A549 (cell line): ENCODE measurements around the gene MAP3K1.

Experiments
- ESRRA ChIP-seq: fragments of 150-350 bp; IDR thresholded peaks from 2 replicates; pipeline ENCODE4 v1.6.1; 2014; ENCODE audit warnings: mild to moderate bottlenecking, low read length, borderline replicate concordance
- FOSL2 ChIP-seq, 2 experiments: fragments of 450-650 bp in 1 of 2; fragments of >200 bp in 1 of 2; sonication (Bioruptor Twin) in 1 of 2; formaldehyde crosslinking; IDR thresholded peaks; 2 replicates each; pipeline versions ENCODE4 v1.5.0 to v1.6.1; 2016 to 2020; ENCODE audit warnings: mild to moderate bottlenecking in 1 of 2, moderate library complexity in 1 of 2
- HOXB13 ChIP-seq: fragments of 250-450 bp; sonication (Bioruptor Pico); IDR thresholded peaks from 2 replicates; pipeline ENCODE4 v1.5.0; 2020; ENCODE audit warnings: low read depth, mild to moderate bottlenecking, moderate library complexity
- POLR2AphosphoS2 ChIP-seq: conservative IDR thresholded peaks from 2 replicates; pipeline ENCODE4 v1.6.1; 2012; ENCODE audit warnings: low read length, improper control_type of control experiment, inconsistent platforms
- RAD21 ChIP-seq, 2 experiments: fragments of >200 bp in 1 of 2; sonication (Bioruptor Twin) in 1 of 2; formaldehyde crosslinking in 1 of 2; IDR thresholded peaks in 1 of 2; conservative IDR thresholded peaks in 1 of 2; 2 replicates in 1 of 2; 3 replicates in 1 of 2; pipeline ENCODE4 v1.6.1; 2012 to 2018; ENCODE audit warnings: inconsistent platforms in 1 of 2
- RCOR1 ChIP-seq: fragments of 150-350 bp; IDR thresholded peaks from 2 replicates; pipeline ENCODE4 v1.6.1; 2014; ENCODE audit warnings: antibody characterized with exemption, low read length, low read depth
- SMC3 ChIP-seq: fragments of >200 bp; sonication (Bioruptor Twin); formaldehyde crosslinking; IDR thresholded peaks from 3 replicates; pipeline ENCODE4 v1.6.1; 2018; ENCODE audit warnings: inconsistent platforms
- ZFP36 ChIP-seq: fragments of 450-650 bp; IDR thresholded peaks from 2 replicates; pipeline ENCODE4 v1.6.1; 2014; ENCODE audit warnings: borderline replicate concordance; ENCODE audit not compliant: partially characterized antibody
- ZSCAN20 ChIP-seq: fragments of 250-450 bp; sonication (Bioruptor Pico); IDR thresholded peaks from 2 replicates; pipeline ENCODE4 v1.8.0; 2022; ENCODE audit warnings: mild to moderate bottlenecking, moderate library complexity
- TF ChIP-seq, protein P1 (sequence below): fragments of 250-450 bp; sonication (Bioruptor Pico); IDR thresholded peaks from 2 replicates; pipeline ENCODE4 v1.5.0; 2020; ENCODE audit warnings: low read depth, mild to moderate bottlenecking, moderate library complexity
- TF ChIP-seq, protein P2 (sequence below): fragments of >200 bp; sonication (Bioruptor Twin); formaldehyde crosslinking; IDR thresholded peaks from 3 replicates; pipeline ENCODE4 v1.5.1; 2016
- TF ChIP-seq, protein P3 (sequence below): IDR thresholded peaks from 2 replicates; pipeline ENCODE4 v1.6.1; 2012; ENCODE audit warnings: low read depth, borderline replicate concordance

DNA sequence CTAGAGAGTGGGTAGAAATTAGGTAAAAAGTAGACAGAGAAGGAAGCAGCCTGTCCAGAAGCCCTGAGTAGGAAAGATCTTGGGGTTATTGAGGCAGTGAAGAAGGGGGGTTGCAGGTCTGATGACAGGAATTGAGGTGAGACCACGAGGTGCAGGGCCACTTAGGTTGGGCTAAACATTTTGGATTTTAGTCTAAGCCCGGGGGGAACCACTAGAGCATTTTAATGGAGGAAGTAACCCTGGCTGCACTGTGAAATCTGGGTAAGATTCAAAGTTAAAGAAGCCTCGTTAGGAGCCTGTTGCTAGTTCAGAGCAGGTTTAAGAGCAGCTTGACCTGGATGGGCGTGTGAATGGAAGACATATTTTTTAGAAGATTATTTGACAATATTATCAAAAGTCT, 38.3 kb downstream of the MAP3K1 start:
- TF ChIP-seq ZFP36 (no peak), ESRRA (no peak), RCOR1 (no peak), FOSL2 (IDR thresholded peaks at IDR 0.05) (no peak), FOSL2 (CRISPR knock-in tag; IDR thresholded peaks at IDR 0.05) (no peak), POLR2AphosphoS2 (no peak), SMC3 (no peak), ZSCAN20 (no peak), HOXB13 (CRISPR knock-in tag) (no peak), RAD21 (conservative IDR thresholded peaks at IDR 0.05 in 1 of 2, IDR thresholded peaks at IDR 0.05 in 1 of 2) (no peak)
- TF ChIP-seq, protein P1, sequence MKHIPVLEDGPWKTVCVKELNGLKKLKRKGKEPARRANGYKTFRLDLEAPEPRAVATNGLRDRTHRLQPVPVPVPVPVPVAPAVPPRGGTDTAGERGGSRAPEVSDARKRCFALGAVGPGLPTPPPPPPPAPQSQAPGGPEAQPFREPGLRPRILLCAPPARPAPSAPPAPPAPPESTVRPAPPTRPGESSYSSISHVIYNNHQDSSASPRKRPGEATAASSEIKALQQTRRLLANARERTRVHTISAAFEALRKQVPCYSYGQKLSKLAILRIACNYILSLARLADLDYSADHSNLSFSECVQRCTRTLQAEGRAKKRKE (CRISPR knock-in tag): no peak
- TF ChIP-seq, protein P2, sequence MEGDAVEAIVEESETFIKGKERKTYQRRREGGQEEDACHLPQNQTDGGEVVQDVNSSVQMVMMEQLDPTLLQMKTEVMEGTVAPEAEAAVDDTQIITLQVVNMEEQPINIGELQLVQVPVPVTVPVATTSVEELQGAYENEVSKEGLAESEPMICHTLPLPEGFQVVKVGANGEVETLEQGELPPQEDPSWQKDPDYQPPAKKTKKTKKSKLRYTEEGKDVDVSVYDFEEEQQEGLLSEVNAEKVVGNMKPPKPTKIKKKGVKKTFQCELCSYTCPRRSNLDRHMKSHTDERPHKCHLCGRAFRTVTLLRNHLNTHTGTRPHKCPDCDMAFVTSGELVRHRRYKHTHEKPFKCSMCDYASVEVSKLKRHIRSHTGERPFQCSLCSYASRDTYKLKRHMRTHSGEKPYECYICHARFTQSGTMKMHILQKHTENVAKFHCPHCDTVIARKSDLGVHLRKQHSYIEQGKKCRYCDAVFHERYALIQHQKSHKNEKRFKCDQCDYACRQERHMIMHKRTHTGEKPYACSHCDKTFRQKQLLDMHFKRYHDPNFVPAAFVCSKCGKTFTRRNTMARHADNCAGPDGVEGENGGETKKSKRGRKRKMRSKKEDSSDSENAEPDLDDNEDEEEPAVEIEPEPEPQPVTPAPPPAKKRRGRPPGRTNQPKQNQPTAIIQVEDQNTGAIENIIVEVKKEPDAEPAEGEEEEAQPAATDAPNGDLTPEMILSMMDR: no peak
- TF ChIP-seq, protein P3, sequence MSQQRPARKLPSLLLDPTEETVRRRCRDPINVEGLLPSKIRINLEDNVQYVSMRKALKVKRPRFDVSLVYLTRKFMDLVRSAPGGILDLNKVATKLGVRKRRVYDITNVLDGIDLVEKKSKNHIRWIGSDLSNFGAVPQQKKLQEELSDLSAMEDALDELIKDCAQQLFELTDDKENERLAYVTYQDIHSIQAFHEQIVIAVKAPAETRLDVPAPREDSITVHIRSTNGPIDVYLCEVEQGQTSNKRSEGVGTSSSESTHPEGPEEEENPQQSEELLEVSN: no peak
